Pancreas (tissue), 10 donors: ENCODE data around the gene DMBX1. TPM values are rescaled to one million over a fixed set of nuclear protein-coding genes. Genes with fewer than 3 reads are reported as not detected.

Source experiments
- ATAC-seq, 4 donors: fragments of 200-7000 bp; cut with Tn5 transposase; one replicate each; pipeline versions ENCODE4 v1.8.0 to v1.9.1; 2020; ENCODE audit warnings: mild to moderate bottlenecking in 4 of 4, moderate library complexity in 4 of 4
- DNase-seq, 6 donors: peaks; one replicate each; pipeline ENCODE4 v3.0.0-alpha.2; 2020
- FAIRE-seq: peaks from 2 replicates; lab custom pipeline; 2012; peaks lifted over from hg19 to GRCh38; lab: Jason Lieb, UNC
- H3K27ac ChIP-seq, 4 donors: fragments of 200-600 bp; sonication (generic); 1 replicate in 3 of 4; 2 replicates in 1 of 4; pipeline versions ENCODE4 v1.5.0 to v1.8.0; 2020
- H3K27me3 ChIP-seq, 4 donors: fragments of 200-600 bp; one replicate each; pipeline ENCODE4 v1.8.0; 2021
- H3K36me3 ChIP-seq, 3 donors: fragments of 200-600 bp; sonication (generic) in 1 of 3; one replicate each; pipeline versions ENCODE4 v1.5.0 to v1.8.0; 2020 to 2021
- H3K4me1 ChIP-seq, 3 donors: fragments of 200-600 bp; one replicate each; pipeline ENCODE4 v1.8.0; 2021
- H3K4me3 ChIP-seq, 4 donors: fragments of 200-600 bp; sonication (generic) in 2 of 4; one replicate each; pipeline versions ENCODE4 v1.5.0 to v1.8.0; 2020 to 2021
- H3K9me3 ChIP-seq, 4 donors: fragments of 200-600 bp; one replicate each; pipeline ENCODE4 v1.8.0; 2021
- WGBS, 2 donors: extraction: QIAGEN DNeasy Blood & Tissue Kit; methylation state at CpG; one replicate each; pipeline ENCODE4 v1.1.7; 2013; 5-methylcytosine and 5-hydroxymethylcytosine counted together
- intact Hi-C, 3 donors: fragments of 100-400 bp; cut with DNase I; formaldehyde crosslinking; loops; one replicate each; pipeline versions ENCODE4 v1.11.1 to v1.14.2; 2022
- polyA plus RNA-seq, 2 donors: library from polyadenylated mRNA; stranded (reverse); fragments of 200-250 nt; gene quantifications; one replicate each; pipeline ENCODE4 v1.2.3, GENCODE V29; 2013
- total RNA-seq, 6 donors: library from RNA; stranded (reverse); fragmentation: NEBNext Ultra II Directional in 4 of 6; extraction: Animal tissue kit (Norgen Biotek cat#: 25700) in 4 of 6; gene quantifications; one replicate each; pipeline versions ENCODE4 v1.2.1 to v1.2.4, GENCODE V29; 2021 to 2023
- TF ChIP-seq, protein P1 (sequence below), 4 donors: fragments of 200-600 bp; sonication (generic) in 3 of 4; IDR thresholded peaks; one replicate each; pipeline versions ENCODE4 v1.5.0 to v1.8.0; 2021; ENCODE audit warnings: antibody characterized with exemption in 4 of 4
- donor health status: healthy with polysubstance abuse.
- donor health status: DM: no; HTN: no; CAD: no; lungs with moderate emphysema.
- donor health status: DM: no; HTN: no; CAD: no.
- donor health status: control.
- donor health status: control.
- donor health status: Bipolar disorder and iron deficiency.
- donor health status: DM: yes; HTN: yes; CAD: no.
- donor health status: DM: no; HTN: no; CAD: no.
- donor health status: DM: no; HTN: no; CAD: no.
- donor health status: DM: yes; HTN: yes; CAD: no.

The DMBX1 gene
- total and polyA plus RNA-seq, 8 donors = not detected

DNA sequence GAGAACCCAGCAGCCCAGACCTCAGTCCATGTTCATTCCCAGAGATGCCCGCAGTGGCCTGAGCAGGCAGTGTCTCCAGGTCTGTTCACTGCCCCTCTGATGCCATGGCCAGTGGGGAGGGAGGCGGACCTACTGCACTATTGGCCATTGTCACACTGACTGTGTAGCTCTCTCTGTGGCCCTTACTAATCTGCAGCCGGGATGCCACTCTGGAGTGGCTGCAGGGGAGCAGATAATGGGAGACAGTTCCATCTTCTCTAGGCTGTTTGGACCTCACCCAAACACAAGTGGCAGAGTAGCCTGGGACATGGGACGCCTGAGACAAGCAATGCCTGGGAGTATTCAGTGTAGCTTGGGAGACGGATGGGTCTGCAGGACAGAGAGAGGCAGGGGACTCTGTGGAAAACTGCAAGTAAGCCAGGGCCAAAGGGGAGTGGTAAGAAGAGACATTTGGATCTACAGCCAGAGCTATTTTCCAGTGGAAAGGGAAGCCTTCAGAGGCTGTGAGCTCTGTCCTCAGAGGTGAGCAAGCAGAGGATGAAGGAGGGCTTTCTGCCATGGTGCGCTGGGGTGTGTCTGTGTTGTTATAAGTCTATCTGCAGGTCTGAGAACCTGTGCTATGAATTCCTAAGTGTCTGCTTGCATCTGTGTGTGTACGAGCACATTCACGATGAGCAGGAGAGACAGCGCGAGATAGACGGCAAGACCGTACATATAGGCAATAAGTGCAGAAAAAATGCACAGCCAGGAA lies 26.7 kb downstream of the DMBX1 start:
- no peaks in the 10 kb centered on the region for H3K9me3 ChIP-seq
- H3K27me3 ChIP-seq = no peaks in the 10 kb centered on the region
- WGBS, 2 donors = 44 to 50% methylated on average over 12 of the region's 12 CpGs
- H3K4me1 ChIP-seq = no peaks in the 10 kb centered on the region
- H3K36me3 ChIP-seq = no peaks in the 10 kb centered on the region
- peak overlapping the region in 3 of 4 donors; percentile 28 to 75 (median 37) for H3K27ac ChIP-seq
- DNase-seq (peak in 1 of 6 donors; percentile 23), FAIRE-seq (no peak), ATAC-seq (no peak)
- TF ChIP-seq, protein P1, sequence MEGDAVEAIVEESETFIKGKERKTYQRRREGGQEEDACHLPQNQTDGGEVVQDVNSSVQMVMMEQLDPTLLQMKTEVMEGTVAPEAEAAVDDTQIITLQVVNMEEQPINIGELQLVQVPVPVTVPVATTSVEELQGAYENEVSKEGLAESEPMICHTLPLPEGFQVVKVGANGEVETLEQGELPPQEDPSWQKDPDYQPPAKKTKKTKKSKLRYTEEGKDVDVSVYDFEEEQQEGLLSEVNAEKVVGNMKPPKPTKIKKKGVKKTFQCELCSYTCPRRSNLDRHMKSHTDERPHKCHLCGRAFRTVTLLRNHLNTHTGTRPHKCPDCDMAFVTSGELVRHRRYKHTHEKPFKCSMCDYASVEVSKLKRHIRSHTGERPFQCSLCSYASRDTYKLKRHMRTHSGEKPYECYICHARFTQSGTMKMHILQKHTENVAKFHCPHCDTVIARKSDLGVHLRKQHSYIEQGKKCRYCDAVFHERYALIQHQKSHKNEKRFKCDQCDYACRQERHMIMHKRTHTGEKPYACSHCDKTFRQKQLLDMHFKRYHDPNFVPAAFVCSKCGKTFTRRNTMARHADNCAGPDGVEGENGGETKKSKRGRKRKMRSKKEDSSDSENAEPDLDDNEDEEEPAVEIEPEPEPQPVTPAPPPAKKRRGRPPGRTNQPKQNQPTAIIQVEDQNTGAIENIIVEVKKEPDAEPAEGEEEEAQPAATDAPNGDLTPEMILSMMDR (IDR thresholded peaks at IDR 0.05) = no peak
- H3K4me3 ChIP-seq = peak overlapping the region in 1 of 4 donors; percentile 18
- intact Hi-C loops = no loop called here

DNA sequence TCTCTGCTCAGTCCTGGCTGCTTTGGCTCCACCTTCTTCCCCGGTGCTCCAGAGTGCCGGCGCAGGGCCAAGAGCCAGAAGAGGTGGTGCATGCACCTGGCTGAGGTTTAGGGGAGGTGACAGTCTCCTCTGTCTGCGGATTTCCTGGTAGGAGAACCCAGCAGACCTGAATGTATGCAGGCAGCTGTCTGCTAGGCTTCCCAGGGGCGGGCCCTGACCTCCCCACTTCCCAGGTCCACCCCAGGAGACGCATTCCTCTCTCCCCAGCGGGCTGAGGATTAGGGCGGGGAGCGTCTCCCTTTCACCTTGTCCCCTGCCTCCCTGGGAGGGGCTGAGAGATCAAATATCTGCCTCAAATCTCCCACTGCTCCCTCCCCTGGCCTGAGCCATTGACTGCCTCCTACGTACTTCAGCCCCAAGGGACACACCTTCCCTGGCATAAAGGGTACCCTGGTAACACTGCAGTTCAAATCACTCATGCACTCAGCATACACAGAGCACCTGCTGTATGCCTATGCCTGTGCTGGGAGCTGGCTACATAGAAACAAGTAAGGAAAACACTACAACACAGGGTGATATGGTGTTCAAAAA lies 27.5 kb downstream of the DMBX1 start:
- no peaks in the 10 kb centered on the region for H3K4me1 ChIP-seq
- H3K27ac ChIP-seq = peak overlapping the region; percentile 28 to 77 (median 56)
- H3K27me3 ChIP-seq = no peaks in the 10 kb centered on the region
- peak overlapping the region in 1 of 4 donors; percentile 18 for H3K4me3 ChIP-seq
- H3K36me3 ChIP-seq = no peaks in the 10 kb centered on the region
- intact Hi-C loops = no loop called here
- no peaks in the 10 kb centered on the region for H3K9me3 ChIP-seq
- 2 to 7% methylated on average over 10 of the region's 10 CpGs for WGBS, 2 donors
- DNase-seq (peak; percentile 83 to 94 (median 88)), ATAC-seq (peak; percentile 93 to 98 (median 95)), FAIRE-seq (no peak)
- TF ChIP-seq, protein P1 (IDR thresholded peaks at IDR 0.05) = no peak

DNA sequence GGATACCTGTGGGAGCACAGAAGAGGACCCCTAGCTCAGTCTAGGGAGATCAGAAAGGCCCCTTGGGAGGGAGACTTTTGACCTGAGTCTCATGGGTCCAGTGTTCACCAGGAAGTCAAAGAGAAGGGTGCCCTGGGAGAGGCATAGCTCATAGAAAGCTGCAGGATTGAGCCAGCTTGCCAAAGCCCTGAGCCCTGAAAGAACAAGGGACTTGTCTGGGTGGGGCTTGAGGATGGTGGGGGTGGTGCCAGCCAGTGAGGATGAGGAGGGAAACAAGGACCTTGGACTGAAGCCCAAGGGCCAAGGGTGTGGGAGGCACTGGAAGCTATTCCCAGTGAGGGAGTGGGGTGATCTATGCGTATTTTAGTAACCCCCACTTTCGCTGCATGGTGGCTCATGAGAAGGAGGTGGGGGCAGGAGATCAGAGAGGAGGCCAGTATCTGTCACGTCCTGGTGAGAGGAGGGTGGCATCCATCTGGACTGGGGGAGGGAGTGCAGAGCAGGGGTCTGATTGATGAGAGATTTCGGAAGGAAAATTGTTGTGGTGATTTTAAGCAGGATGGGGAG lies 28.4 kb downstream of the DMBX1 start:
- TF ChIP-seq, protein P1 (IDR thresholded peaks at IDR 0.05) = no peak
- DNase-seq (peak in 1 of 6 donors; percentile 13), ATAC-seq (no peak), FAIRE-seq (no peak)
- H3K27me3 ChIP-seq = no peaks in the 10 kb centered on the region
- H3K4me1 ChIP-seq = no peaks in the 10 kb centered on the region
- no peaks in the 10 kb centered on the region for H3K9me3 ChIP-seq
- WGBS, 2 donors = 76 to 80% methylated on average over 4 of the region's 4 CpGs
- H3K27ac ChIP-seq = no peak overlapping the region
- intact Hi-C loops = no loop called here
- no peak overlapping the region for H3K4me3 ChIP-seq
- H3K36me3 ChIP-seq = no peaks in the 10 kb centered on the region

DNA sequence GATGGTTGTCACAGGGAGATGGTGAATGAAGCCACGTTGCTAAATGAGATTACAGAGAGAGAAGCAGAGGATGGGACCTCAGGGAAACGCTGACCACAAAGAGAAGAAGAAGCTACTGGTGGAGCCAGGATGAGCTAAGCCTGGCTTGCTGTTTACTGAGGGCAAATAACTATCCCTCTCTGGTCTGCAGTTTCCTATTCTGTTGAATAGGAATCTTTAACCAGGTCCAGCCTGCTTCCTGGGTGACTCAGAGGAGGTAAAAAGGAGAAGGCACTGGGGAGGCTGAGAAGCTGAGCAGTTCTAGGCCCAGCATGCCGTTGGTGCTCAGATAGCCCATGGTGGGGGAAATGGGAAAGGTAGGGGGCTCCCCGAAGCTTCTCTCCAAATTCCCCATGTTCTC lies 29.6 kb downstream of the DMBX1 start:
- DNase-seq (peak in 1 of 6 donors; percentile 0), FAIRE-seq (no peak), ATAC-seq (no peak)
- no peaks in the 10 kb centered on the region for H3K36me3 ChIP-seq
- no peaks in the 10 kb centered on the region for H3K9me3 ChIP-seq
- no peaks in the 10 kb centered on the region for H3K4me1 ChIP-seq
- H3K27me3 ChIP-seq = no peaks in the 10 kb centered on the region
- H3K4me3 ChIP-seq = no peak overlapping the region
- intact Hi-C loops = no loop called here
- WGBS, 2 donors = 62 to 64% methylated on average over 4 of the region's 4 CpGs
- no peak overlapping the region for H3K27ac ChIP-seq
- TF ChIP-seq, protein P1 (IDR thresholded peaks at IDR 0.05) = no peak
